MCF 10A (cell line): ENCODE measurements around the gene NKD1. TPM values are rescaled to one million over a fixed set of nuclear protein-coding genes. Genes with fewer than 3 reads are reported as not detected.

Source experiments
- BruUV-seq: library from RNA; stranded (reverse); fragments of 400-500 nt; replicated peaks from 2 replicates; lab custom pipeline; 2021; lab: Mats Ljungman, UMichigan
- CTCF ChIA-PET: fragments of 300-600 bp; sonication (Branson Sonifier 250); formaldehyde crosslinking; extraction: SDS; loops from one replicate; lab custom pipeline; 2021; ENCODE audit warnings: antibody characterized with exemption, inconsistent platforms; lab: Yijun Ruan, JAX
- POLR2A ChIA-PET: fragments of 300-600, 350-650 bp; sonication (Branson Sonifier 250); formaldehyde crosslinking; extraction: SDS; loops from one replicate; lab custom pipeline; 2020; ENCODE audit warnings: antibody characterized with exemption, inconsistent platforms; lab: Yijun Ruan, JAX
- DNase-seq: peaks from one replicate; pipeline ENCODE4 v3.0.0-alpha.2; 2018; ENCODE audit not compliant: unreplicated experiment
- H3K27ac Mint-ChIP-seq: one replicate; pipeline ENCODE4 v1.8.0; 2022; ENCODE audit warnings: mild to moderate bottlenecking, low read depth, mixed read lengths; ENCODE audit not compliant: unreplicated experiment
- H3K27me3 Mint-ChIP-seq: one replicate; pipeline ENCODE4 v1.8.0; 2022; ENCODE audit warnings: mixed read lengths; ENCODE audit not compliant: insufficient read depth, unreplicated experiment
- H3K36me3 Mint-ChIP-seq: one replicate; pipeline ENCODE4 v1.8.0; 2022; ENCODE audit warnings: mild to moderate bottlenecking, moderate library complexity, mixed read lengths; ENCODE audit not compliant: insufficient read depth, unreplicated experiment
- H3K4me1 Mint-ChIP-seq: one replicate; pipeline ENCODE4 v1.8.0; 2022; ENCODE audit warnings: mixed read lengths; ENCODE audit not compliant: insufficient read depth, unreplicated experiment
- H3K4me3 Mint-ChIP-seq: one replicate; pipeline ENCODE4 v1.8.0; 2022; ENCODE audit warnings: mild to moderate bottlenecking, moderate library complexity, mixed read lengths; ENCODE audit not compliant: unreplicated experiment
- H3K9me3 Mint-ChIP-seq: one replicate; pipeline ENCODE4 v1.8.0; 2022; ENCODE audit warnings: mixed read lengths; ENCODE audit not compliant: unreplicated experiment
- CTCF ChIP-seq: fragments of 200-600 bp; IDR thresholded peaks from one replicate; pipeline ENCODE4 v1.8.0; 2022; ENCODE audit warnings: antibody characterized with exemption, mild to moderate bottlenecking; ENCODE audit not compliant: unreplicated experiment
- intact Hi-C: fragments of 100-400 bp; cut with micrococcal nuclease; formaldehyde crosslinking; loops from 2 replicates; pipeline ENCODE4 v1.14.1; 2022
- total RNA-seq: library from RNA; stranded (reverse); gene quantifications from 2 replicates; pipeline ENCODE4 v1.2.3, GENCODE V29; 2022

Gene NKD1
- total RNA-seq, 1 experiment from 2014 or later, result 0.07 TPM

- ChIA-PET CTCF (interaction anchor here (0.6 to 0.7 kb wide), 2 partner anchors 1061 to 1372 kb away, joined by 3 read pairs; no protein-coding TSS in a partner anchor), POLR2A (interaction anchor here (0.6 kb wide), 1 partner anchor 8 kb away, joined by 3 read pairs; no protein-coding TSS in a partner anchor)
- intact Hi-C loops, result no loop called here
Observed at GRCh38 chr16:50565428-50565827, 17.2 kb downstream of the NKD1 start.

GRCh38 chr16:50566014-50566962 is 18.1 kb downstream of the NKD1 start:
- no peaks in the 10 kb centered on the region for H3K4me1 Mint-ChIP-seq

More at GRCh38 chr16:50565428-50565827, 17.2 kb downstream of the NKD1 start:
- TF ChIP-seq CTCF, result no peak
- H3K4me3 Mint-ChIP-seq, result no peak overlapping the region
- no peak for DNase-seq
- no TSS peak for BruUV-seq
- H3K27ac Mint-ChIP-seq, result no peak overlapping the region
- H3K27me3 Mint-ChIP-seq, result no peaks in the 10 kb centered on the region
- no peaks in the 10 kb centered on the region for H3K9me3 Mint-ChIP-seq
- H3K4me1 Mint-ChIP-seq, result no peaks in the 10 kb centered on the region
- no peaks in the 10 kb centered on the region for H3K36me3 Mint-ChIP-seq

GRCh38 chr16:50567651-50568050 is 19.5 kb downstream of the NKD1 start:
- DNase-seq, result no peak
- H3K4me3 Mint-ChIP-seq, result no peak overlapping the region
- POLR2A ChIA-PET, result interaction anchor here (0.6 kb wide), 1 partner anchor 317 kb away, joined by 3 read pairs; no protein-coding TSS in a partner anchor
- CTCF ChIA-PET, result no interaction called here
- H3K27me3 Mint-ChIP-seq, result no peaks in the 10 kb centered on the region
- no peaks in the 10 kb centered on the region for H3K36me3 Mint-ChIP-seq
- no peaks in the 10 kb centered on the region for H3K4me1 Mint-ChIP-seq
- intact Hi-C loops, result no loop called here
- H3K9me3 Mint-ChIP-seq, result no peaks in the 10 kb centered on the region
- no peak overlapping the region for H3K27ac Mint-ChIP-seq
- no TSS peak for BruUV-seq
- no peak for TF ChIP-seq CTCF

More at GRCh38 chr16:50566014-50566962, 18.1 kb downstream of the NKD1 start:
- Mint-ChIP-seq H3K36me3 (no peaks in the 10 kb centered on the region), H3K27ac (no peak overlapping the region), H3K27me3 (no peaks in the 10 kb centered on the region), H3K4me3 (no peak overlapping the region), H3K9me3 (no peaks in the 10 kb centered on the region)
- POLR2A ChIA-PET, result no interaction called here
- DNase-seq, result no peak
- CTCF ChIA-PET, result interaction anchor here (0.6 to 0.7 kb wide), 2 partner anchors 184 to 197 kb away, joined by 3 read pairs; no protein-coding TSS in a partner anchor
- BruUV-seq, result no TSS peak
- TF ChIP-seq CTCF, result no peak
- intact Hi-C loops, result no loop called here

DNA sequence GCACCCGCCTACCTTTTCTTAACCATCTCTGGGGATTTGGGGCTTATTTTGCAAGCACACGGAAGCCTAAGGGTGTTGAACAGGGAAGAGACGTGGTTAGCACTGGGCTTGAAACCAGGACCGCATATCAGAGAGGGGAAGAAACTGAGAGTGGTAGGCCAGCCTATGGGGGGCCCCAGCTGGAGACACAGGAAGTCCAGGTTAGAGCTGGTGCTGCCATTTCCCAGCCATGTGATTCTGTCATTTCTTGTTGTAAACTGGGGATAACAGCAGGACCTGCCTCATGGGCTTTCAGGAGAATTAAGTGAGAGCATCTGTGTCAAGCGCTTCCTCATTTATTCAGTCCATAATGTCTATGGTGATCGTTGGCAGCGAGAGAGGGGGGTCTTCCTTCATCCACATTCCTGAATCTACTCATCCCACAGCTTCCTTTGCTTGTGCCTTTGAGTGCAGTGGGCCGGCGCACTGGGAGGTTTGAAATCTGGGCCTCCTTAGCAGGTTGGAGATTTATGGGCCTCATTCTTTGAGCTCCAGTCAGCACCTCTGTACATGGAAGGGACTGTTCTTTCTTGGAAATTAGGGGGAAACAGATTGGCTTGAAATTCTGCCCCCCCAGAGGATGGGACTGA is 20.1 kb downstream of the NKD1 start:
- BruUV-seq, result no TSS peak
- no peak for TF ChIP-seq CTCF
- Mint-ChIP-seq H3K36me3 (no peaks in the 10 kb centered on the region), H3K27ac (no peak overlapping the region), H3K4me1 (no peaks in the 10 kb centered on the region), H3K9me3 (no peaks in the 10 kb centered on the region), H3K4me3 (no peak overlapping the region), H3K27me3 (no peaks in the 10 kb centered on the region)
- CTCF ChIA-PET, result no interaction called here
- POLR2A ChIA-PET, result interaction anchor here (0.7 kb wide), 1 partner anchor 22 kb away, joined by 3 read pairs; no protein-coding TSS in a partner anchor
- intact Hi-C loops, result no loop called here
- no peak for DNase-seq
